CD4-positive, alpha-beta T cell (primary cell): ENCODE data around the gene PAQR4. TPM values are rescaled to one million over a fixed set of nuclear protein-coding genes. Genes with fewer than 3 reads are reported as not detected.
"Not testable (repeated sequence)": the region's sequence is repeated elsewhere in the genome, so short reads cannot be mapped to it uniquely, and the experiment has no call there.

ENCODE experiments used
- ATAC-seq: fragments of 200-7000 bp; cut with Tn5 transposase; one replicate; pipeline ENCODE4 v1.10.0; 2022; ENCODE audit warnings: mild to moderate bottlenecking; ENCODE audit not compliant: poor library complexity
- CTCF ChIA-PET: fragments of 350-600 bp; sonication (Branson Sonifier 250); formaldehyde crosslinking; loops from one replicate; lab custom pipeline; 2021; ENCODE audit warnings: antibody characterized with exemption, inconsistent platforms; lab: Charles Lee
- POLR2A ChIA-PET: fragments of 350-600 bp; sonication (Branson Sonifier 250); formaldehyde crosslinking; loops from one replicate; lab custom pipeline; 2021; ENCODE audit warnings: antibody characterized with exemption, inconsistent platforms; lab: Charles Lee
- DNase-seq, 14 experiments: peaks; one replicate each; pipeline ENCODE4 v3.0.0-alpha.2; 2013 to 2020; ENCODE audit warnings: mixed read lengths in 2 of 14
- H3K27ac ChIP-seq, 2 donors: one replicate each; pipeline versions ENCODE4 v1.5.1 to v1.7.0; 2013; ENCODE audit warnings: low read length in 2 of 2, low read depth in 1 of 2, mild to moderate bottlenecking in 1 of 2
- H3K27me3 ChIP-seq, 2 experiments: 1 replicate in 1 of 2; 2 replicates in 1 of 2; pipeline versions ENCODE4 v1.6.1 to v1.7.0; 2013; ENCODE audit warnings: low read length in 2 of 2, control low read depth in 1 of 2, mild to moderate bottlenecking in 1 of 2, moderate library complexity in 1 of 2; ENCODE audit not compliant: insufficient read depth in 2 of 2, control insufficient read depth in 1 of 2
- H3K36me3 ChIP-seq: one replicate; pipeline ENCODE4 v1.6.1; 2013; ENCODE audit warnings: low read length, control low read depth; ENCODE audit not compliant: insufficient read depth
- H3K4me1 ChIP-seq: one replicate; pipeline ENCODE4 v1.6.1; 2013; ENCODE audit warnings: low read length, control low read depth; ENCODE audit not compliant: insufficient read depth
- H3K4me3 ChIP-seq: one replicate; pipeline ENCODE4 v1.5.1; 2013; ENCODE audit warnings: mild to moderate bottlenecking, low read length, moderate library complexity
- H3K9me3 ChIP-seq, 2 experiments: 1 replicate in 1 of 2; 2 replicates in 1 of 2; pipeline versions ENCODE4 v1.6.1 to v1.7.0; 2013; ENCODE audit warnings: low read length in 2 of 2, mild to moderate bottlenecking in 2 of 2, control low read depth in 1 of 2, moderate library complexity in 1 of 2; ENCODE audit not compliant: control insufficient read depth in 1 of 2, insufficient read depth in 1 of 2
- H3K27ac Mint-ChIP-seq: one replicate; pipeline ENCODE4 v1.8.0; 2020; ENCODE audit warnings: mixed read lengths
- H3K27me3 Mint-ChIP-seq: one replicate; pipeline ENCODE4 v1.8.0; 2021; ENCODE audit warnings: mixed read lengths
- H3K36me3 Mint-ChIP-seq: one replicate; pipeline ENCODE4 v1.8.0; 2021; ENCODE audit warnings: low read depth, mixed read lengths
- H3K4me1 Mint-ChIP-seq: one replicate; pipeline ENCODE4 v1.8.0; 2021; ENCODE audit warnings: low read depth, mixed read lengths
- H3K4me3 Mint-ChIP-seq: one replicate; pipeline ENCODE4 v1.8.0; 2020; ENCODE audit warnings: mild to moderate bottlenecking, mixed read lengths
- H3K9me3 Mint-ChIP-seq: one replicate; pipeline ENCODE4 v1.8.0; 2020; ENCODE audit warnings: mixed read lengths
- CTCF ChIP-seq: fragments of 200-600 bp; IDR thresholded peaks from one replicate; pipeline ENCODE4 v1.8.0; 2022; ENCODE audit warnings: antibody characterized with exemption, mild to moderate bottlenecking
- intact Hi-C, 2 experiments: fragments of 100-400 bp; cut with DNase I in 1 of 2; cut with micrococcal nuclease in 1 of 2; formaldehyde crosslinking; loops; one replicate each; pipeline versions ENCODE4 v1.15.1 to v1.9.0; 2023 to 2025; cut with DNase I, micrococcal nuclease
- total RNA-seq, 174 experiments: library from RNA in 2 of 174; stranded (reverse) in 2 of 174; gene quantifications; one replicate each; pipeline ENCODE4 v1.2.3 and lab custom pipeline; 2021 to 2026

The PAQR4 gene
- total RNA-seq, 2 experiments from 2014 or later, result 0.39 to 0.44 TPM

DNA sequence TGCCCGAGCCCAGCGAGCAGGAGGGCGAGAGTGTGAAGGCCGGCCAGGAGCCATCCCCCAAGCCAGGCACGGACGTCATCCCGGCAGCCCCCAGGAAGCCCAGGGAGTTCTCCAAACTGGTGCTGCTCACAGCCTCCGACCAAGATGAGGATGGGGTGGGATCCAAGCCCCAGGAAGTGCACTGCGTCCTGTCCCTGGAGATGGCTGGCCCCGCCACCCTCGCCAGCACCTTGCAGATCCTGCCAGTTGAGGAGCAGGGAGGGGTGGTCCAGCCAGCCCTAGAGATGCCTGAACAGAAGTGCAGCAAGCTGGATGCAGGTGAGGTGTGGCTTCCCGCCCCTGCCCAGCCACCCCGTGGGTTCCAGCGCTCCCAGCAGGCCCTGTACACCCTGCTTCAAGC is 39.5 kb upstream of the PAQR4 start:
- H3K4me3 ChIP-seq, result no peak overlapping the region
- no peak overlapping the region for H3K27ac Mint-ChIP-seq
- intact Hi-C loops, result no loop called here
- CTCF ChIA-PET, result interaction anchor here (0.6 kb wide), 1 partner anchor 53 kb away, joined by 3 read pairs; no protein-coding TSS in a partner anchor
- POLR2A ChIA-PET, result interaction anchor here (0.5 kb wide), 1 partner anchor 1637 kb away, joined by 3 read pairs; no protein-coding TSS in a partner anchor
- H3K9me3 ChIP-seq, result no peaks in the 10 kb centered on the region
- H3K27ac ChIP-seq, result no peak overlapping the region
- H3K4me1 Mint-ChIP-seq, result peaks cover 13% of the 10 kb centered on the region
- peaks cover 42% of the 10 kb centered on the region for H3K36me3 ChIP-seq
- no peak for TF ChIP-seq CTCF
- no peaks in the 10 kb centered on the region for H3K27me3 ChIP-seq
- H3K27me3 Mint-ChIP-seq, result no peaks in the 10 kb centered on the region
- no peak for DNase-seq
- H3K4me3 Mint-ChIP-seq, result no peak overlapping the region
- peaks cover 25% of the 10 kb centered on the region for H3K36me3 Mint-ChIP-seq
- H3K9me3 Mint-ChIP-seq, result no peaks in the 10 kb centered on the region
- ATAC-seq, result no peak
- peaks cover 12% of the 10 kb centered on the region for H3K4me1 ChIP-seq

- Mint-ChIP-seq H3K27ac (no peak overlapping the region), H3K4me3 (no peak overlapping the region), H3K36me3 (peaks cover 27% of the 10 kb centered on the region), H3K27me3 (no peaks in the 10 kb centered on the region), H3K9me3 (no peaks in the 10 kb centered on the region), H3K4me1 (peaks cover 13% of the 10 kb centered on the region)
- intact Hi-C loops, result no loop called here
- ChIA-PET POLR2A (interaction anchor here (0.5 kb wide), 1 partner anchor 1637 kb away, joined by 3 read pairs; no protein-coding TSS in a partner anchor), CTCF (interaction anchor here (0.6 kb wide), 1 partner anchor 54 kb away, joined by 3 read pairs; no protein-coding TSS in a partner anchor)
- H3K36me3 ChIP-seq, result peaks cover 42% of the 10 kb centered on the region
- no peaks in the 10 kb centered on the region for H3K9me3 ChIP-seq
- no peak for ATAC-seq
- no peak for DNase-seq
- H3K4me3 ChIP-seq, result no peak overlapping the region
- H3K27ac ChIP-seq, result no peak overlapping the region
- H3K27me3 ChIP-seq, result no peaks in the 10 kb centered on the region
- H3K4me1 ChIP-seq, result peaks cover 12% of the 10 kb centered on the region
- no peak for TF ChIP-seq CTCF
Measured at GRCh38 chr16:2930236-2930635, 38.9 kb upstream of the PAQR4 start.

GRCh38 chr16:2931231-2931914 is 37.8 kb upstream of the PAQR4 start:
- H3K27ac Mint-ChIP-seq, H3K9me3 Mint-ChIP-seq, H3K4me3 Mint-ChIP-seq, H3K27me3 Mint-ChIP-seq, H3K9me3 ChIP-seq, ATAC-seq, DNase-seq, H3K4me3 ChIP-seq, H3K27ac ChIP-seq, POLR2A ChIA-PET, intact Hi-C loops, CTCF ChIA-PET, H3K27me3 ChIP-seq: not testable (repeated sequence)
- Histone ChIP-seq H3K4me1 (peaks cover 12% of the 10 kb centered on the region), H3K36me3 (peaks cover 50% of the 10 kb centered on the region)
- Mint-ChIP-seq H3K36me3 (peaks cover 37% of the 10 kb centered on the region), H3K4me1 (peaks cover 13% of the 10 kb centered on the region)
